H9 (cell line): ENCODE results near the gene MOB3C. TPM values are rescaled to one million over a fixed set of nuclear protein-coding genes. Genes with fewer than 3 reads are reported as not detected.

ENCODE experiments used
- DNase-seq: peaks from one replicate; pipeline ENCODE4 v3.0.0-alpha.2; 2017
- H2AFZ ChIP-seq: one replicate; pipeline ENCODE4 v1.6.1; 2013; ENCODE audit warnings: mild to moderate bottlenecking, low read length, control low read depth, moderate library complexity
- H2AK5ac ChIP-seq: 2 replicates; pipeline ENCODE4 v1.6.1; 2013; ENCODE audit warnings: low read length, control low read depth, mixed read lengths; ENCODE audit not compliant: insufficient read length
- H2BK120ac ChIP-seq: one replicate; pipeline ENCODE4 v1.6.1; 2013; ENCODE audit warnings: low read depth, mild to moderate bottlenecking, low read length, control low read depth, inconsistent platforms; ENCODE audit not compliant: poor library complexity, severe bottlenecking
- H2BK12ac ChIP-seq: 2 replicates; pipeline ENCODE4 v1.6.1; 2013; ENCODE audit warnings: low read length, control low read depth, mixed read lengths, low read depth; ENCODE audit not compliant: insufficient read length
- H2BK15ac ChIP-seq: 2 replicates; pipeline ENCODE4 v1.6.1; 2013; ENCODE audit warnings: low read depth, low read length, control low read depth
- H2BK20ac ChIP-seq: one replicate; pipeline ENCODE4 v1.6.1; 2013; ENCODE audit warnings: low read depth, mild to moderate bottlenecking, low read length, control low read depth, inconsistent platforms; ENCODE audit not compliant: poor library complexity, severe bottlenecking
- H2BK5ac ChIP-seq: 2 replicates; pipeline ENCODE4 v1.6.1; 2013; ENCODE audit warnings: low read length, control low read depth, mixed read lengths; ENCODE audit not compliant: insufficient read length
- H3K14ac ChIP-seq: 2 replicates; pipeline ENCODE4 v1.6.1; 2013; ENCODE audit warnings: low read length, control low read depth; ENCODE audit not compliant: insufficient read depth
- H3K18ac ChIP-seq: 2 replicates; pipeline ENCODE4 v1.6.1; 2013; ENCODE audit warnings: low read depth, mild to moderate bottlenecking, mixed read lengths, low read length, control low read depth; ENCODE audit not compliant: insufficient read length
- H3K23ac ChIP-seq: 2 replicates; pipeline ENCODE4 v1.6.1; 2013; ENCODE audit warnings: low read length, control low read depth, mixed read lengths, low read depth; ENCODE audit not compliant: insufficient read length
- H3K23me2 ChIP-seq: 2 replicates; pipeline ENCODE4 v1.6.1; 2013; ENCODE audit warnings: low read depth, mild to moderate bottlenecking, mixed read lengths, low read length, control low read depth; ENCODE audit not compliant: insufficient read length, poor library complexity, severe bottlenecking
- H3K27ac ChIP-seq: 2 replicates; pipeline ENCODE4 v1.5.1; 2013; ENCODE audit warnings: low read length, control low read depth, mixed read lengths, low read depth; ENCODE audit not compliant: insufficient read length
- H3K27me3 ChIP-seq: 2 replicates; pipeline ENCODE4 v1.6.1; 2013; ENCODE audit warnings: low read length, control low read depth, inconsistent platforms; ENCODE audit not compliant: insufficient read depth
- H3K4ac ChIP-seq: 2 replicates; pipeline ENCODE4 v1.6.1; 2013; ENCODE audit warnings: low read depth, mild to moderate bottlenecking, control low read depth, inconsistent platforms, low read length, moderate library complexity
- H3K4me1 ChIP-seq: 2 replicates; pipeline ENCODE4 v1.6.1; 2013; ENCODE audit warnings: low read length, control low read depth, inconsistent platforms; ENCODE audit not compliant: insufficient read depth
- H3K4me2 ChIP-seq: 2 replicates; pipeline ENCODE4 v1.6.1; 2013; ENCODE audit warnings: low read length, control low read depth, mixed read lengths; ENCODE audit not compliant: insufficient read length, insufficient read depth
- H3K56ac ChIP-seq: 2 replicates; pipeline ENCODE4 v1.6.1; 2013; ENCODE audit warnings: low read depth, mild to moderate bottlenecking, mixed read lengths, low read length, control low read depth; ENCODE audit not compliant: insufficient read length
- H3K79me1 ChIP-seq: 2 replicates; pipeline ENCODE4 v1.6.1; 2013; ENCODE audit warnings: low read depth, mild to moderate bottlenecking, moderate library complexity, low read length, control low read depth, inconsistent platforms; ENCODE audit not compliant: insufficient read depth, poor library complexity, severe bottlenecking
- H3K79me2 ChIP-seq: 2 replicates; pipeline ENCODE4 v1.6.1; 2013; ENCODE audit warnings: low read length, control low read depth, inconsistent platforms; ENCODE audit not compliant: insufficient read depth
- H3K9ac ChIP-seq: 2 replicates; pipeline ENCODE4 v1.6.1; 2013; ENCODE audit warnings: low read length, control low read depth, mixed read lengths; ENCODE audit not compliant: insufficient read length; ENCODE audit errors: extremely low read depth
- H3K9me3 ChIP-seq: one replicate; pipeline ENCODE4 v1.6.1; 2013; ENCODE audit warnings: low read depth, low read length, inconsistent platforms; ENCODE audit not compliant: control insufficient read depth
- H3T11ph ChIP-seq: one replicate; pipeline ENCODE4 v1.6.1; 2013; ENCODE audit warnings: mild to moderate bottlenecking, low read length, control low read depth, inconsistent platforms
- H4K20me1 ChIP-seq: one replicate; pipeline ENCODE4 v1.6.1; 2013; ENCODE audit not compliant: control insufficient read depth, insufficient read length, insufficient read depth
- H4K5ac ChIP-seq: 2 replicates; pipeline ENCODE4 v1.6.1; 2013; ENCODE audit warnings: low read depth, mild to moderate bottlenecking, mixed read lengths, low read length, control low read depth; ENCODE audit not compliant: insufficient read length
- H4K8ac ChIP-seq: replicated peaks from 2 replicates; pipeline ENCODE4 v1.6.1; 2013; ENCODE audit warnings: low read length, control low read depth, mixed read lengths, low read depth; ENCODE audit not compliant: insufficient read length
- H4K91ac ChIP-seq: 2 replicates; pipeline ENCODE4 v1.6.1; 2013; ENCODE audit warnings: low read depth, mild to moderate bottlenecking, moderate library complexity, mixed read lengths, low read length, control low read depth; ENCODE audit not compliant: insufficient read length
- H3K27ac Mint-ChIP-seq, 3 experiments: 2 replicates in 2 of 3; 3 replicates in 1 of 3; pipeline ENCODE4 v1.8.0; 2020 to 2021; ENCODE audit warnings: mixed read lengths in 3 of 3, mild to moderate bottlenecking in 1 of 3, moderate library complexity in 1 of 3
- H3K27me3 Mint-ChIP-seq: 2 replicates; pipeline ENCODE4 v1.8.0; 2021; ENCODE audit warnings: low read depth, mild to moderate bottlenecking, moderate library complexity, mixed read lengths
- H3K36me3 Mint-ChIP-seq, 3 experiments: 2 replicates in 2 of 3; 3 replicates in 1 of 3; pipeline ENCODE4 v1.8.0; 2020 to 2021; ENCODE audit warnings: low read depth in 3 of 3, mixed read lengths in 3 of 3; ENCODE audit not compliant: insufficient read depth in 1 of 3
- H3K4me1 Mint-ChIP-seq, 2 experiments: 2 replicates each; pipeline ENCODE4 v1.8.0; 2020; ENCODE audit warnings: mixed read lengths in 2 of 2
- H3K4me3 Mint-ChIP-seq, 2 experiments: 2 replicates in 1 of 2; 3 replicates in 1 of 2; pipeline ENCODE4 v1.8.0; 2020 to 2021; ENCODE audit warnings: mild to moderate bottlenecking in 2 of 2, mixed read lengths in 2 of 2, moderate library complexity in 1 of 2
- H3K9me3 Mint-ChIP-seq, 2 experiments: 2 replicates in 1 of 2; 3 replicates in 1 of 2; pipeline ENCODE4 v1.8.0; 2020; ENCODE audit warnings: mild to moderate bottlenecking in 2 of 2, mixed read lengths in 2 of 2, moderate library complexity in 1 of 2
- WGBS: extraction: QIAGEN DNeasy Blood & Tissue Kit; methylation state at CpG from one replicate; pipeline ENCODE4 v1.1.7; 2013; ENCODE audit warnings: missing lambda C conversion rate, low lambda C conversion rate, mixed read lengths; ENCODE audit not compliant: insufficient read length; ENCODE audit errors: extremely low coverage; 5-methylcytosine and 5-hydroxymethylcytosine counted together
- total RNA-seq: library from RNA; stranded (reverse); gene quantifications from 2 replicates; pipeline ENCODE4 v1.2.1, GENCODE V29; 2021
- TF ChIP-seq, protein P1 (sequence below): fragments of 200-600 bp; sonication (generic); conservative IDR thresholded peaks from 3 replicates; pipeline ENCODE4 v1.8.0; 2021; ENCODE audit warnings: antibody characterized with exemption, mild to moderate bottlenecking

The MOB3C gene
- total RNA-seq, 1 experiment from 2014 or later: 3.2 TPM

DNA sequence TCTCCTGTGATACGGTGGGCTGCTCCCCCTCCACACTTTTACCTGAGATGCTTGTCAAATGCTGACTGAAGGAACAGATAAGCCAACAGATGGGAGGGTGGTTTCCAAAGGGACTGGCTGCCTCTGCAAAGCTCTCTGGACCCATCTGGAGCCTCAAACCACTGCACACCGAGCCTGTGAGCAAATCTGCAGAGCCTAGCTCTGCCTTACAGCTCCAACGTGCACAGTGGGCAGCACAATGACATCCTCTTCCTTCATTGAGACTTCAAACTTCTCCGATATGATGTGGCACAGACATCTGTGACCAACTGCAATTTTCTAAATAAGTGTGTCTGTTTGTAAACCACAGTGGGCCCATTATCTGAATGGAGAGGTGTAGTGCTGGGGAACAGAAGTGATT lies 38.9 kb downstream of the MOB3C start:
- no peaks in the 10 kb centered on the region for H3K27me3 ChIP-seq
- H4K20me1 ChIP-seq: no peaks in the 10 kb centered on the region
- H3K79me2 ChIP-seq: no peaks in the 10 kb centered on the region
- H3K4me1 ChIP-seq: no peaks in the 10 kb centered on the region; the same call in 1 of the 2 replicates
- H2AFZ ChIP-seq: no peak overlapping the region
- H2BK15ac ChIP-seq: no peak overlapping the region
- no peak overlapping the region for H2BK120ac ChIP-seq
- Mint-ChIP-seq H3K9me3 (no peaks in the 10 kb centered on the region), H3K27me3 (no peaks in the 10 kb centered on the region), H3K4me1 (peaks cover 35 to 44% of the 10 kb centered on the region in 2 experiments), H3K4me3 (no peak overlapping the region), H3K27ac (0 out of 7 replicates have a peak overlapping the region, but pooled peaks of 1 of the 3 experiments have one; percentile 42), H3K36me3 (peaks cover 5 to 18% (median 5%) of the 10 kb centered on the region in 3 experiments; a peak in 6 of 7 replicates)
- H2BK20ac ChIP-seq: no peak overlapping the region
- no peak overlapping the region for H3K9ac ChIP-seq
- no peak overlapping the region for H4K5ac ChIP-seq
- no peaks in the 10 kb centered on the region for H3K79me1 ChIP-seq
- no peak overlapping the region for H3K4me2 ChIP-seq
- no peak overlapping the region for H4K91ac ChIP-seq
- H3K9me3 ChIP-seq: no peaks in the 10 kb centered on the region
- no peak overlapping the region for H3T11ph ChIP-seq
- H3K14ac ChIP-seq: no peak overlapping the region
- H2BK5ac ChIP-seq: no peak overlapping the region
- H3K18ac ChIP-seq: no peak overlapping the region
- H2BK12ac ChIP-seq: no peak overlapping the region
- H3K27ac ChIP-seq: no peak overlapping the region
- TF ChIP-seq, protein P1, sequence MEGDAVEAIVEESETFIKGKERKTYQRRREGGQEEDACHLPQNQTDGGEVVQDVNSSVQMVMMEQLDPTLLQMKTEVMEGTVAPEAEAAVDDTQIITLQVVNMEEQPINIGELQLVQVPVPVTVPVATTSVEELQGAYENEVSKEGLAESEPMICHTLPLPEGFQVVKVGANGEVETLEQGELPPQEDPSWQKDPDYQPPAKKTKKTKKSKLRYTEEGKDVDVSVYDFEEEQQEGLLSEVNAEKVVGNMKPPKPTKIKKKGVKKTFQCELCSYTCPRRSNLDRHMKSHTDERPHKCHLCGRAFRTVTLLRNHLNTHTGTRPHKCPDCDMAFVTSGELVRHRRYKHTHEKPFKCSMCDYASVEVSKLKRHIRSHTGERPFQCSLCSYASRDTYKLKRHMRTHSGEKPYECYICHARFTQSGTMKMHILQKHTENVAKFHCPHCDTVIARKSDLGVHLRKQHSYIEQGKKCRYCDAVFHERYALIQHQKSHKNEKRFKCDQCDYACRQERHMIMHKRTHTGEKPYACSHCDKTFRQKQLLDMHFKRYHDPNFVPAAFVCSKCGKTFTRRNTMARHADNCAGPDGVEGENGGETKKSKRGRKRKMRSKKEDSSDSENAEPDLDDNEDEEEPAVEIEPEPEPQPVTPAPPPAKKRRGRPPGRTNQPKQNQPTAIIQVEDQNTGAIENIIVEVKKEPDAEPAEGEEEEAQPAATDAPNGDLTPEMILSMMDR: no peak
- no peak overlapping the region for H2AK5ac ChIP-seq
- no peaks in the 10 kb centered on the region for H3K23me2 ChIP-seq
- no CpG with 5 or more reads among the region's 4 CpGs for WGBS
- no peak overlapping the region for H3K23ac ChIP-seq
- H4K8ac ChIP-seq: no peak overlapping the region
- no peak overlapping the region for H3K4ac ChIP-seq
- H3K56ac ChIP-seq: no peak overlapping the region
- no peak for DNase-seq
